H1 (cell line): ENCODE data around the gene PEX5L.

Experiments
- EZH2 ChIP-seq: fragments of 200-600 bp; sonication (generic); IDR thresholded peaks from 2 replicates; pipeline ENCODE4 v1.7.1; 2012; ENCODE audit warnings: low read depth, mild to moderate bottlenecking, moderate library complexity, low read length, inconsistent platforms; ENCODE audit not compliant: severe bottlenecking
- FOSL1 ChIP-seq: IDR thresholded peaks from 2 replicates; pipeline ENCODE4 v1.6.1; 2011; ENCODE audit warnings: mild to moderate bottlenecking, low read depth, low read length, moderate library complexity; ENCODE audit not compliant: insufficient read depth
- POLR2A ChIP-seq, 2 experiments: IDR thresholded peaks; 1 replicate in 1 of 2; 2 replicates in 1 of 2; pipeline ENCODE4 v1.6.1; 2011; ENCODE audit warnings: low read depth in 2 of 2, low read length in 2 of 2, mild to moderate bottlenecking in 2 of 2; ENCODE audit errors: control extremely low read depth in 1 of 2
- TF ChIP-seq, protein P1 (sequence below), 3 experiments: IDR thresholded peaks; 1 replicate in 2 of 3; 2 replicates in 1 of 3; pipeline versions ENCODE4 v1.5.1 to v1.6.1; 2011; ENCODE audit warnings: low read length in 3 of 3, mild to moderate bottlenecking in 3 of 3, inconsistent platforms in 2 of 3, low read depth in 1 of 3, moderate library complexity in 1 of 3; ENCODE audit not compliant: insufficient read depth in 1 of 3; ENCODE audit errors: control extremely low read depth in 1 of 3

DNA sequence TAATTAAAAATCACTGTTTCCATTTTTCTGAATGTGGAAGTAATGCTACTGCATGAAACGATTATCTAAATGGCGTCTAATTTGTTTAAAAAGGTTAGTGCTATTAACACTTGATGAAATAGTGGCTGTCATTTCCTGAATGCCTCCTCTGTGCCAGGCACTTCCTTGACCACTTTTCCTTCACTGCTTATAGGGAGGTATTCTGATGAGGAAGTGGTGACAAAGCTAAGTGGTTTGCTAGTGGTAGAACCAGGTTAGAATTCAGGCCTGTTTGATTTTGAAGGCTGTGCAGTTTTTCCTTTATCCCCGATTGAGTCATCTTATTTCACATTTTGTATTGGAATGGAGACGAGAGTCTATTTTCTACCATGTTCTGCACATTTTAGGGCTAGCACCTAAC is 264.9 kb downstream of the PEX5L start:
- no peak for TF ChIP-seq EZH2
- TF ChIP-seq, protein P1, sequence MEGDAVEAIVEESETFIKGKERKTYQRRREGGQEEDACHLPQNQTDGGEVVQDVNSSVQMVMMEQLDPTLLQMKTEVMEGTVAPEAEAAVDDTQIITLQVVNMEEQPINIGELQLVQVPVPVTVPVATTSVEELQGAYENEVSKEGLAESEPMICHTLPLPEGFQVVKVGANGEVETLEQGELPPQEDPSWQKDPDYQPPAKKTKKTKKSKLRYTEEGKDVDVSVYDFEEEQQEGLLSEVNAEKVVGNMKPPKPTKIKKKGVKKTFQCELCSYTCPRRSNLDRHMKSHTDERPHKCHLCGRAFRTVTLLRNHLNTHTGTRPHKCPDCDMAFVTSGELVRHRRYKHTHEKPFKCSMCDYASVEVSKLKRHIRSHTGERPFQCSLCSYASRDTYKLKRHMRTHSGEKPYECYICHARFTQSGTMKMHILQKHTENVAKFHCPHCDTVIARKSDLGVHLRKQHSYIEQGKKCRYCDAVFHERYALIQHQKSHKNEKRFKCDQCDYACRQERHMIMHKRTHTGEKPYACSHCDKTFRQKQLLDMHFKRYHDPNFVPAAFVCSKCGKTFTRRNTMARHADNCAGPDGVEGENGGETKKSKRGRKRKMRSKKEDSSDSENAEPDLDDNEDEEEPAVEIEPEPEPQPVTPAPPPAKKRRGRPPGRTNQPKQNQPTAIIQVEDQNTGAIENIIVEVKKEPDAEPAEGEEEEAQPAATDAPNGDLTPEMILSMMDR (IDR thresholded peaks at IDR 0.05; ENCODE audit: control extremely low read depth in 1 of 3, insufficient read depth in 1 of 3, low read depth in 1 of 3, low read length in 3 of 3): no peak
- TF ChIP-seq POLR2A (IDR thresholded peaks at IDR 0.05; ENCODE audit: control extremely low read depth in 1 of 2, low read depth in 2 of 2, low read length in 2 of 2): no peak
- TF ChIP-seq FOSL1: no peak
